Astrocyte (in vitro differentiated cells and primary cell): ENCODE data around the gene CNMD. TPM values are rescaled to one million over a fixed set of nuclear protein-coding genes. Genes with fewer than 3 reads are reported as not detected.

Experiments
- DNase-seq: peaks from one replicate; pipeline ENCODE4 v3.0.0-alpha.2; 2010; ENCODE audit warnings: low read depth
- FAIRE-seq: peaks from 2 replicates; lab custom pipeline; 2011; peaks lifted over from hg19 to GRCh38; lab: Jason Lieb, UNC
- H2AFZ ChIP-seq: 2 replicates; pipeline ENCODE4 v1.6.0; 2012; ENCODE audit warnings: low read depth, low read length, inconsistent platforms
- H3K27ac ChIP-seq: 2 replicates; pipeline ENCODE4 v1.5.1; 2011; ENCODE audit warnings: low read depth, low read length, inconsistent platforms
- H3K27me3 ChIP-seq: 2 replicates; pipeline ENCODE4 v1.6.0; 2011; ENCODE audit warnings: low read length, inconsistent platforms; ENCODE audit not compliant: insufficient read depth
- H3K36me3 ChIP-seq: 2 replicates; pipeline ENCODE4 v1.5.1; 2011; ENCODE audit warnings: low read length, inconsistent platforms; ENCODE audit not compliant: insufficient read depth
- H3K4me1 ChIP-seq: 2 replicates; pipeline ENCODE4 v1.5.1; 2011; ENCODE audit warnings: low read length, inconsistent platforms; ENCODE audit not compliant: insufficient read depth
- H3K4me2 ChIP-seq: 2 replicates; pipeline ENCODE4 v1.6.0; 2012; ENCODE audit warnings: low read length, inconsistent platforms
- H3K4me3 ChIP-seq: 2 replicates; pipeline ENCODE4 v1.5.1; 2011; ENCODE audit warnings: low read depth, mild to moderate bottlenecking, low read length, inconsistent platforms; ENCODE audit not compliant: insufficient read depth
- H3K79me2 ChIP-seq: 2 replicates; pipeline ENCODE4 v1.6.0; 2012; ENCODE audit warnings: mild to moderate bottlenecking, low read length, inconsistent platforms; ENCODE audit not compliant: insufficient read depth
- H3K9ac ChIP-seq: 2 replicates; pipeline ENCODE4 v1.6.0; 2012; ENCODE audit warnings: mild to moderate bottlenecking, low read length, inconsistent platforms
- H3K9me3 ChIP-seq: 2 replicates; pipeline ENCODE4 v1.5.1; 2012; ENCODE audit warnings: low read depth, mild to moderate bottlenecking, low read length, inconsistent platforms; ENCODE audit not compliant: insufficient read depth
- H4K20me1 ChIP-seq: 2 replicates; pipeline ENCODE4 v1.6.0; 2012; ENCODE audit warnings: low read length, inconsistent platforms; ENCODE audit not compliant: insufficient read depth
- H3K27ac Mint-ChIP-seq: one replicate; pipeline ENCODE4 v1.8.0; 2021; ENCODE audit warnings: mild to moderate bottlenecking, mixed read lengths; ENCODE audit not compliant: unreplicated experiment
- H3K27me3 Mint-ChIP-seq: one replicate; pipeline ENCODE4 v1.8.0; 2021; ENCODE audit warnings: low read depth, mixed read lengths; ENCODE audit not compliant: unreplicated experiment
- H3K36me3 Mint-ChIP-seq: one replicate; pipeline ENCODE4 v1.8.0; 2021; ENCODE audit warnings: low read depth, mixed read lengths; ENCODE audit not compliant: unreplicated experiment
- H3K4me1 Mint-ChIP-seq: one replicate; pipeline ENCODE4 v1.8.0; 2021; ENCODE audit warnings: low read depth, mixed read lengths; ENCODE audit not compliant: unreplicated experiment
- H3K4me3 Mint-ChIP-seq: one replicate; pipeline ENCODE4 v1.8.0; 2021; ENCODE audit warnings: mild to moderate bottlenecking, moderate library complexity, mixed read lengths; ENCODE audit not compliant: unreplicated experiment
- H3K9me3 Mint-ChIP-seq: one replicate; pipeline ENCODE4 v1.8.0; 2021; ENCODE audit warnings: mild to moderate bottlenecking, mixed read lengths; ENCODE audit not compliant: unreplicated experiment
- CTCF ChIP-seq: IDR thresholded peaks from 2 replicates; pipeline ENCODE4 v1.5.1; 2011; ENCODE audit warnings: low read depth, mild to moderate bottlenecking, inconsistent platforms, low read length, moderate library complexity; ENCODE audit not compliant: insufficient read depth
- EZH2 ChIP-seq: IDR thresholded peaks from 2 replicates; pipeline ENCODE4 v1.6.1; 2012; ENCODE audit warnings: mild to moderate bottlenecking, low read length, inconsistent platforms; ENCODE audit not compliant: insufficient read depth
- total RNA-seq: library from RNA; stranded (reverse); gene quantifications from 2 replicates; pipeline ENCODE4 v1.2.1, GENCODE V29; 2021

CNMD gene
- total RNA-seq, 1 donor from 2014 or later: not detected

GRCh38 chr13:52743569-52743968, 3.9 kb upstream of the CNMD start:
- Histone ChIP-seq H3K27me3 (peaks cover 26% of the 10 kb centered on the region), H3K9ac (no peak overlapping the region), H3K79me2 (no peaks in the 10 kb centered on the region), H4K20me1 (no peaks in the 10 kb centered on the region), H3K4me1 (peaks cover 4% of the 10 kb centered on the region), H2AFZ (no peak overlapping the region), H3K4me3 (no peak overlapping the region), H3K9me3 (no peaks in the 10 kb centered on the region), H3K36me3 (no peaks in the 10 kb centered on the region), H3K4me2 (no peak overlapping the region), H3K27ac (no peak overlapping the region)
- H3K36me3 Mint-ChIP-seq: peaks cover 3% of the 10 kb centered on the region
- H3K4me1 Mint-ChIP-seq: no peaks in the 10 kb centered on the region
- H3K4me3 Mint-ChIP-seq: no peak overlapping the region
- DNase-seq (no peak), FAIRE-seq (no peak)
- H3K27ac Mint-ChIP-seq: no peak overlapping the region
- peaks cover 13% of the 10 kb centered on the region for H3K9me3 Mint-ChIP-seq
- H3K27me3 Mint-ChIP-seq: peaks cover 24% of the 10 kb centered on the region
- TF ChIP-seq EZH2: no peak
- TF ChIP-seq CTCF: no peak

GRCh38 chr13:52738719-52739467, 727 bp downstream of the CNMD start:
- TF ChIP-seq EZH2 (peak; percentile 86), CTCF (peak; percentile 18)
- Histone ChIP-seq H3K27me3 (peaks cover 39% of the 10 kb centered on the region), H3K79me2 (no peaks in the 10 kb centered on the region), H3K4me1 (peaks cover 4% of the 10 kb centered on the region), H2AFZ (peak overlapping the region; percentile 75), H3K4me2 (peak overlapping the region; percentile 86), H3K4me3 (peak overlapping the region; percentile 39), H3K9me3 (no peaks in the 10 kb centered on the region), H3K9ac (no peak overlapping the region), H4K20me1 (no peaks in the 10 kb centered on the region), H3K27ac (no peak overlapping the region), H3K36me3 (no peaks in the 10 kb centered on the region)
- no peaks in the 10 kb centered on the region for H3K4me1 Mint-ChIP-seq
- H3K27ac Mint-ChIP-seq: no peak overlapping the region
- peaks cover 26% of the 10 kb centered on the region for H3K27me3 Mint-ChIP-seq
- peaks cover 10% of the 10 kb centered on the region for H3K9me3 Mint-ChIP-seq
- peak overlapping the region; percentile 51 for H3K4me3 Mint-ChIP-seq
- DNase-seq (no peak), FAIRE-seq (no peak)
- peaks cover 3% of the 10 kb centered on the region for H3K36me3 Mint-ChIP-seq

- peaks cover 1% of the 10 kb centered on the region for H3K36me3 Mint-ChIP-seq
- peaks cover 23% of the 10 kb centered on the region for H3K27me3 Mint-ChIP-seq
- FAIRE-seq (no peak), DNase-seq (no peak)
- Histone ChIP-seq H3K4me3 (no peak overlapping the region), H3K27ac (no peak overlapping the region), H3K9ac (no peak overlapping the region), H3K27me3 (peaks cover 38% of the 10 kb centered on the region), H2AFZ (no peak overlapping the region), H3K9me3 (no peaks in the 10 kb centered on the region), H3K4me1 (peaks cover 4% of the 10 kb centered on the region), H3K36me3 (no peaks in the 10 kb centered on the region), H4K20me1 (no peaks in the 10 kb centered on the region), H3K4me2 (no peak overlapping the region), H3K79me2 (no peaks in the 10 kb centered on the region)
- H3K9me3 Mint-ChIP-seq: peaks cover 10% of the 10 kb centered on the region
- H3K27ac Mint-ChIP-seq: no peak overlapping the region
- no peaks in the 10 kb centered on the region for H3K4me1 Mint-ChIP-seq
- H3K4me3 Mint-ChIP-seq: no peak overlapping the region
- no peak for TF ChIP-seq CTCF
- no peak for TF ChIP-seq EZH2
Measured at GRCh38 chr13:52737965-52738364, 1.7 kb downstream of the CNMD start.
